Activated CD4-positive, alpha-beta T cell treated with anti-CD3 and anti-CD28 coated beads, Interleukin-2, Interleukin-6, amounts not matched to agents 100 ng/mL and 50 ng/mL, durations not matched to agents 16 hours and 8 hours (primary cell): ENCODE results near the gene TTLL5.

ENCODE experiments used
- DNase-seq: peaks from one replicate; pipeline ENCODE4 v3.0.0-alpha.2; 2020

TTLL5 gene

DNA sequence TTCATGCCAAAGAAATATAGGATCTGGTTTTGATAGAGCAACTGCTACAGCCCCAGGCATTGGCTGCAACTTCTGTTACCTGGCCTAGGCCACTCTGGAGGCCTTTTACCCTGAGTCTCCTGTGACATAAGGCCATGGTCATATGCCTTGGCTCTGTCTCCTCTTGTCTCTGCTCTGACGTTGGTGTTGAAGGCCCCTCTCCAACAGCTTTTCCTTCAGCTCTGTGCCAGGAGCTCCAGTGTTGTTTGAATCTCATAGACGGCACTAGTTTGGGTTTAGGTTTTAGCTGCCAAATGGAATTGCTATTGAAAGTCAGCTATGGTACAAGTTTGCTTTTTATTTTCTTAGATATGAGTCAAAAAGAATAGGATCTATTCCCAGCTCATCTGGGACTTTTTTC lies 41.1 kb downstream of the TTLL5 start:
- no peak for DNase-seq

DNA sequence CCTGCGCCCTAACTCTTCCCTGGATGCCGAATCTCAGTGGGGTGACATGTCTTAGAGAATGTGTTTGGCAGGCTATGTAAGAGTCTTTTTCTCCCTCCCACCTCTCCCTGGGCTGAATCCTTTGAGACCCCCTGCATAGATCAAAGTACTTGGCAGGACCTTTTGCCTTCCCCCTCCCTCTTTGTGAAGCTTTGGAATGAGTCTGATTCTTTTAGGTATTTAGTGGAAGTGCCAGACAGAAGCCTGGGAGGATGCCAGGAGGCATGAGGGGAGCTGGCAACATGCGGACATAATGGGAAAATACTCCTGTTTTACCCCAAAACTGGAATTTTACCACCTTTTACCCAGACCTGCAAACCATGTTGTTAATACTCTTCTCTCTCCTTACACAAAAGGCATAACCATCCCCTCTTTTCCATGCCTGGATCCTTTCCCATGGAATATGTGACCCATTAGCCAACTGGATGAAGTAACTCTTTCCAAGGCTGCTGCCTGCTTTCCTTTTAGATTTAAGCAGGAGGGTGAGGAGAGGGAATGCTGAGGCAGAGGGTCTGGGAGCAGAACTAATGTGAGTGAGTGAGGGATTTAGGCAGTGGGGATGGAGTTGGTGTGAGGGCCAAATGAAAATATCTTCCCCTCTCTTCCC lies 41.7 kb downstream of the TTLL5 start:
- no peak for DNase-seq

- DNase-seq = no peak
These were observed 42.4 kb downstream of the TTLL5 start for GRCh38 chr14:75703467-75703866.

DNA sequence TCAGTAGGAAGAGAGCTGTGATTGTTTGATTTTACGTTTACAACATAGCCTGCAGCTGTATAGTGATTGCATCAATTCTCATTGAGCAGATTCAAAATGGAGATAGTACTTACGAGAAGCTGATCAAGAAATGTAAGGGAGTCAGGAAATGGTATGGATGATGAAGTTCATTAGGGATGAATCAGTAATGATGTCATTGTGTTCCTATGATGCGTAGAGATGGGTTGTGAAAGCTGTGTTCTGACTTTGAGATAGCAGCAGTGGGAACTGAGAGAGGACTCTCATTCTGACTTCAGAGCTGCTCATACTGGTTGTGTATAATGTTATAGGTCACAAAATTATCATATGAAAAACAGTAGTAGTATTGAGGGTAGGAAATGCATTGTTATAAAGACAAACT lies 44.0 kb downstream of the TTLL5 start:
- peak; percentile 11 for DNase-seq

- DNase-seq = peak; percentile 72
These were observed 48.3 kb downstream of the TTLL5 start for GRCh38 chr14:75709207-75709812.

DNA sequence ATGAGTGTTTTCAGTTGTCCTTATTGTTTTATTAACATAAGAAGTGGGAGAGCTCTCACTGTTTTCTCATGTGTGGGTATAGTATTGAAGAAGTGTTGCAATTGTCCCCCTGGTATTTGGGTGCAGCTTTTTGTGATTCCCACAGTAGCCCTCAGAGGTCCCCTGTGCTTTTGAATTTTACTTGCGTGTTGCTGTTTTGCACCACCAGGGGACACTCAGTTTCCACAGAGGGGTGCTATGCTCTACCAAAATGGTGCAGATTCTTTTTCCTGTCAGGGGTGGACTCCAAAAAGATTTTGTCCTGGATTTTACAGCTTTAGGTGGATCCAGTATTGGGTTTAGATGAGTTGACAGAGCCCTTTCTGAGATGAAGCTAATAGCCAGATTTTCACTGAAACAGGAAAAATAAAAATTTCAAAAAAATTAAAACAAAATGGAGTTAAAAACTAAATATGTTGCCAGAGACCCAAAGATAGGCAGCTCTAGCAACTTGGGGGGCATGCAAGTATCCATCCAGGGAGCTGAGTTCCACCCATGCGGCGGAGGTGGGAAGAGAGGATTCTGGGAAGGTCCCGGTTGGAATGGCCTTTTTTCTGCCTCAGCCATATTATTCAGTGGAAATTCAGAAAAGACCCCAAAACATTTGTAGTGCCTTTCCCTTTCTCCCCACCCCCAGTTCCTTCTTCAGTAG lies 50.2 kb downstream of the TTLL5 start:
- peak; percentile 44 for DNase-seq

GRCh38 chr14:75711796-75712211 lies 50.8 kb downstream of the TTLL5 start:
- DNase-seq = peak; percentile 44

DNA sequence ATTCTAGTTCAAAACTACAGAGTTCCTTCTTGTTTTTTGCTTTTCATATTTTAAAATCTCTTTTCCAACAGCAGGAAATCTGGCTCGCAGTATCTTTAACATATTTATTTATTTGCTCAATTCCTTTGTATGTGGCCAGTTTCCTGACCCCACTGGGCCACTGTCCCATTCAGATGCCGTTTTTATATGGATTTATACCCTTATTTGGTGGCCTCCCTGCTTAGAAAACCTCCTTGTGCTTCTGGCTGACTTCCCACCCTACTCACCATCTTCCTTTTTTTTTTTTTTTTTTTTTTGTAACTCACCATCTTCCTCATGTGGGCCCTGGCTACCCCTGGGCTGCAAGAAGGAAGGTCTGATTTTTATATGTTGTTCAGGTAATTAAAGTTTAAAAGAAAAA lies 53.9 kb downstream of the TTLL5 start:
- no peak for DNase-seq

GRCh38 chr14:75715926-75716780 lies 55.1 kb downstream of the TTLL5 start:
- DNase-seq = no peak

DNA sequence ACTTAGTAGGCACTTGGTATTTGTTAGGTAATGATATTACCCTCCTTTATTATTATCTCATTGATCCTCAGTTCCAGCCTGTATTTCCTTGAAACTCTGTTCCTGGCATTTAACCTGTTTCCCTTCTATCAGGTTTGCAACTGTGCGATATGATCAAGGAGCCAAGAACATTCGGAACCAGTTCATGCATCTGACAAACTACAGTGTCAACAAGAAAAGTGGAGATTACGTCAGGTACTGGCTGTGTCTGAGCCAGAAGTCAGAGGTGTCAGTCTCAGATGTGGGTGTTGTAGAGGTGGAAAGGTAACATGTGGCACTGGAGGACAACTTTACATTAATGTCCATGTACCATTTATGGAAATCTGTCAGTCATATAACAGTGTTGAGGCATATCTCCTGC lies 56.7 kb downstream of the TTLL5 start:
- DNase-seq = no peak

GRCh38 chr14:75718199-75718598 lies 57.2 kb downstream of the TTLL5 start:
- DNase-seq = no peak

DNA sequence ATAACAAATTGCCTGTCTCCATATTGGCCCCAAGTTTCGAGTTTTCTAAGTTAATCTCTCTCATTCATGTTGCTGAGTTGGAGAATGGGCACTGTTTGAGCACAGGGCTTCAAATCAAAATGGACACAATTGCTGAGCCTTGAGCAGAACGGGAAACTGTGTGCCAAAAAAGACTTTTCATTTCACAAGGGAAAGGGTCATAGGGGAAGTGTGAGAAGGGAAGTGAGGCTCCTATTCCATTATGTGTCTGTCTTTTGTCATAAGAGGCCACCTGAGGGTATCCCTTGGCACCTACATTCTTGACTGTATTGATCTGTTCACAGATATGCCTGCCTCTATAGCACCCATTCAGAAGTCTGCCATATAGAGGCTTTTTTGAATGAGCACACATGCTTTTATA lies 59.1 kb downstream of the TTLL5 start:
- no peak for DNase-seq

- no peak for DNase-seq
These were observed 59.9 kb downstream of the TTLL5 start for GRCh38 chr14:75720842-75721498.

DNA sequence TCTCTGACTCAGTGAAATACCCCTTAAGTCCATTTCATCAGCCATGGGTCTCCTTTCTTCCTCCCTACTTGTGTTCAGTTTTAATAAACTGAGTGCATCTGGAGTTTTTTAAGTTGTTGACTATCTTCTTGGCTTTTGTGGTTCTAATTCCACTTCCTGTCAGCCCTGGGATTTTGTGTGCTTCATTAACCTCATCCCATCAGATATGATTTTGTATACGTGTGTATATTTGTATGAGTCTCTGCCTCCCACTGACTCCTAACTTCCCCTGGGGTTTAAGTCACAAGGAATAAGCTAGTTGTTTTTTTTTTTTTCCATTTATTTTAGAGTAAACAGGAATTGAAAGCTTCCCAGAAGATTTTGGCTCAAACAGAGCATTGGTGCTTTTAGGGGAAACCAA lies 62.7 kb downstream of the TTLL5 start:
- no peak for DNase-seq

GRCh38 chr14:75724414-75725204 lies 63.6 kb downstream of the TTLL5 start:
- peak; percentile 49 for DNase-seq

DNA sequence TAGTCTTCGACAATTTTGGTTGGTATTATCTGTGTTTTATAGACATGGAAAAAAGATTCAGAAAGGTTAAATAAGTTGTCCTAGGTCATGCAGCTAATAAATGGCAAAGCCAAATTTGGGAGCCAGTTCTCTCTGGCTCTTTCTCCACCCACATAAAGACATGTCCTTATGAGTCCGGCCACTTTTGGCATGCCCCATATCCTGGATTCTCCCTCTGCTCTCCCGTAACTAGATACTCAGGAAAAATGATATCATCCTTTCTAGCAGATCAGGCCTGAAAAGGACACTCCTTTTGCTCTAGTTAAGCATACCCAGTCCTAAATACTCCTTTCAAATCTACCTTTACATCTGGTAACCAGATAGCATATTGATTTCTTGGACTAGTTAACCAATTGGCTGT lies 64.4 kb downstream of the TTLL5 start:
- DNase-seq = no peak

DNA sequence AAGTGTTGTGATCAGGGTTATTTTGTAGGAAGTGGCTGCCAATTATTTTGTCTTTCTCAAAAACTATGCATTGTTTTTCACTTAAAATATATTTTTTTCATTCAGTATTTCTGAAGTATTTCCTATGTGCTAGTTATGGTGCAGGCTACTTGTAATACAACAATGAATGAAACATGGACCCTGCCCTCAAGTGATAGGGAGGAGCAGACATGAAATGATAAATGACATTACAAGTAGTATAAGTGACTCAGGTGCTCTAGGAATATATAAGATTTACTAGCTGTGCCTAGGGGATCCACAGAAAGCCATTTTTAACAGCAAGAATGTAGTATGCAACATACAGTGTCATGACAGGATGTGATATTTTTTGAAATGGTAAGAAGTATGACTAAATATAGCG lies 65.3 kb downstream of the TTLL5 start:
- no peak for DNase-seq

DNA sequence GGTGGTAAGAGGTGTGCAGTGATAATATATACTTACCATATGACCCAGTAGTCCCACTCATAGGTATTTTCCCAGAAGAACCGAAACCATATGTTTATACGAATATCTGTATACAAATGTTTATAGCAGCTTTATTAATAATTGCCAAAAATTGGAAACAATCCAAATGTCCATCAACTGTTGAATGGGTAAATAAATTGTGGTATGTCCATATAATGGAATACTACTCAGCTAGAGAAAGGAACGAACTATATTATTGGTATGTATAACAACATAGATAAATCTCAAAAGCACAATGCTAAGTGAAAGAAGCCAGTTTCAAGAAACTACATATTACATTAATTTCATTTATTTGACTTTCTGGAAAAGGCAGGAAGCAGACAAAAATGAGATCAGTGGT lies 66.1 kb downstream of the TTLL5 start:
- no peak for DNase-seq

GRCh38 chr14:75732888-75733287 lies 71.8 kb downstream of the TTLL5 start:
- DNase-seq = no peak

DNA sequence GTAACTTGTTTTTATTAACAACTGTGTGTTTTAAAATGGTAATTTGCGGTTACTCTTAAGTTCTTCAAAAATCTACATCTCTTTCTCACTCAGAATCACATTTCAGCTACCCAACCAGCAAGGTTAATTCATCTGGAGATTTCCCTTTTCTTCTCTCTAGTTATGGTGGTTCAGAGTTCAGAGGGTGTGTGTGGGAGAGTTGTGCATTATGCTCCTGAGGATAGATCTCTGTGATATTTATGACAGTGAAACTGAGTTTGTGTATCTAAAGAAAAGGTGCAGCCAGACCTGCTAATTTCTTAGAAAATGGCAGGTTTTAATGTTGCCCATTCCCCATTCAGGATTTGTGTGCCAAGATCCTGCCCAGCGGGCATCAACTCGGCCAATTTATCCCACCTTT lies 73.8 kb downstream of the TTLL5 start:
- DNase-seq = no peak

- DNase-seq = no peak
These were observed 75.9 kb downstream of the TTLL5 start for GRCh38 chr14:75736845-75737485.

GRCh38 chr14:75738192-75738591 lies 77.1 kb downstream of the TTLL5 start:
- DNase-seq = no peak
